ENCODE data around the gene CYB561D1.

DNA sequence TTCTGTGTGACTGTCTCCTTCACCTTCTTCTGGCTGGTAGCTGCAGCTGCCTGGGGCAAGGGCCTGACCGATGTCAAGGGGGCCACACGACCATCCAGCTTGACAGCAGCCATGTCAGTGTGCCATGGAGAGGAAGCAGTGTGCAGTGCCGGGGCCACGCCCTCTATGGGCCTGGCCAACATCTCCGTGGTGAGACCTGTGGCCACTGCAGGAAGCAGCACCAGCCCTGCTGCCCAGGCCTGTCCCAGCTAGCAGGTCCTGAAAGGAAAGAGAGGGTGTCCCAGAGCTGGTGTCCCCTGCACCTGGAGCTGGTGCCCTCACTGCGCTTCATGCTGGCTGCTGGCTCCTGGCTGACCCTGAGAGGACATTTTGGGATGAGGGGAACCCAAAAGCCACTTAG, 16.1 kb upstream of the CYB561D1 start:
- TF ChIP-seq CTCF (conservative IDR thresholded peaks at IDR 0.05; ENCODE audit: low read length), result no peak
- TF ChIP-seq EZH2phosphoT487 (IDR thresholded peaks at IDR 0.05; ENCODE audit: borderline replicate concordance), result no peak

All from Loucy (cell line).